ENCODE results near the gene LONRF2. TPM values are rescaled to one million over a fixed set of nuclear protein-coding genes. Genes with fewer than 3 reads are reported as not detected.

LONRF2 gene
- total and polyA plus RNA-seq, 2 experiments from 2014 or later: 0.69 to 1.9 TPM

DNA sequence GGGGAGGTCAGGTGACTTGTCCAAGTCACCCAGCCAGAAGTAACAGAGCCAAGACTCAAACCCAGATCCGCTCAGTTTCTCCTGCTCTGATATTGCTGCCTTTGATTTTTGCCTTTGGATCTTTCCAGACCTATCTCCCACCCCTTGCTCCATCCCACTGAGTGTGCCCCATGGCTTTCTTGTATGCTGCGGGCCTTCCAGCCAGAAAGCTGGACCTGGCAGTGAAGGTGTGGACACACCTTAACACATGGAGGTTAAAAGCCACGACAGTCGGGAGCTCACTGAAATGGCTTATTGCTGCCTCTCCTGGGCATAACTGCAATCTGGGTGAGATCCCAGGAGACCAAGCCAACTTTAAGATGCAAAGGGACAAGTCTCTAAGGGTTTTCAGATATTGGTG is 86.7 kb downstream of the LONRF2 start:
- TF ChIP-seq, protein P1, sequence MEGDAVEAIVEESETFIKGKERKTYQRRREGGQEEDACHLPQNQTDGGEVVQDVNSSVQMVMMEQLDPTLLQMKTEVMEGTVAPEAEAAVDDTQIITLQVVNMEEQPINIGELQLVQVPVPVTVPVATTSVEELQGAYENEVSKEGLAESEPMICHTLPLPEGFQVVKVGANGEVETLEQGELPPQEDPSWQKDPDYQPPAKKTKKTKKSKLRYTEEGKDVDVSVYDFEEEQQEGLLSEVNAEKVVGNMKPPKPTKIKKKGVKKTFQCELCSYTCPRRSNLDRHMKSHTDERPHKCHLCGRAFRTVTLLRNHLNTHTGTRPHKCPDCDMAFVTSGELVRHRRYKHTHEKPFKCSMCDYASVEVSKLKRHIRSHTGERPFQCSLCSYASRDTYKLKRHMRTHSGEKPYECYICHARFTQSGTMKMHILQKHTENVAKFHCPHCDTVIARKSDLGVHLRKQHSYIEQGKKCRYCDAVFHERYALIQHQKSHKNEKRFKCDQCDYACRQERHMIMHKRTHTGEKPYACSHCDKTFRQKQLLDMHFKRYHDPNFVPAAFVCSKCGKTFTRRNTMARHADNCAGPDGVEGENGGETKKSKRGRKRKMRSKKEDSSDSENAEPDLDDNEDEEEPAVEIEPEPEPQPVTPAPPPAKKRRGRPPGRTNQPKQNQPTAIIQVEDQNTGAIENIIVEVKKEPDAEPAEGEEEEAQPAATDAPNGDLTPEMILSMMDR (IDR thresholded peaks at IDR 0.05; ENCODE audit: poor library complexity): no peak
- no peak for TF ChIP-seq EZH2 (IDR thresholded peaks at IDR 0.05; ENCODE audit: borderline replicate concordance)
- TF ChIP-seq EZH2phosphoT487 (IDR thresholded peaks at IDR 0.05; ENCODE audit: low read depth, severe bottlenecking, unreplicated experiment): no peak
- Histone ChIP-seq H3K79me2 (no peaks in the 10 kb centered on the region), H4K20me1 (ENCODE audit: insufficient read depth, poor library complexity, severe bottlenecking) (no peaks in the 10 kb centered on the region), H3K4me1 (ENCODE audit: insufficient read depth) (peaks cover 13% of the 10 kb centered on the region), H3K9me2 (replicated peaks; ENCODE audit: insufficient read depth) (no peaks in the 10 kb centered on the region), H3K9me3 (ENCODE audit: low read depth) (no peaks in the 10 kb centered on the region), H3K36me3 (replicated peaks; ENCODE audit: insufficient read depth, low read depth) (no peaks in the 10 kb centered on the region), H3K27ac (no peak overlapping the region), H2AFZ (no peak overlapping the region), H3K27me3 (no peaks in the 10 kb centered on the region), H3K4me2 (no peak overlapping the region), H3K4me3 (no peak overlapping the region)
- no peak for DNase-seq (ENCODE audit: low spot score)
- 96% methylated on average over 4 of the region's 4 CpGs for WGBS (ENCODE audit: low lambda C conversion rate, missing lambda C conversion rate)

DNA sequence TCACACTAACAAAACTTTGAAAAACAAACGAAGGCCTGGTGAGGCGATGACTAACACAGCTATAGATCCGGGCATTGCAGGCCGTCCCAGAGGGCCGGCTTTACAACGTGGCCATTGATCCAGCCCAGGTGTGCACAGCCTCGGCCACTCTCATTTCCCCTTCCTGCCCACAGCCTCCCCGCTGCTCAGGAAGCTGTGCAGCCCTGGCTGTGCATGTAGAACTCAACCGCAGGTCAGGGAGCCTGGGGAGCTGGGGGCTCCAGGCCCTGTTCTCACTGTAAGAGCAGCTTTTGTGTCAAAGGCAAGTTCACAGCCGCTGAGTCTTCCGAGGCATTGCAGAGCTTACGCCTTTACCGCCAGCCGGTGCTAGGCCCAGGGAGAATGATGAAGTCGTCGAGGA is 87.2 kb downstream of the LONRF2 start:
- no peak overlapping the region for H3K4me3 ChIP-seq
- H3K27ac ChIP-seq: no peak overlapping the region
- H3K79me2 ChIP-seq: no peaks in the 10 kb centered on the region
- DNase-seq (ENCODE audit: low spot score): no peak
- H2AFZ ChIP-seq: no peak overlapping the region
- no peak overlapping the region for H3K4me2 ChIP-seq
- no peaks in the 10 kb centered on the region for H3K9me2 ChIP-seq (replicated peaks; ENCODE audit: insufficient read depth)
- no peaks in the 10 kb centered on the region for H4K20me1 ChIP-seq (ENCODE audit: insufficient read depth, poor library complexity, severe bottlenecking)
- no peaks in the 10 kb centered on the region for H3K36me3 ChIP-seq (replicated peaks; ENCODE audit: insufficient read depth, low read depth)
- no peak for TF ChIP-seq EZH2phosphoT487 (IDR thresholded peaks at IDR 0.05; ENCODE audit: low read depth, severe bottlenecking, unreplicated experiment)
- TF ChIP-seq, protein P1 (IDR thresholded peaks at IDR 0.05; ENCODE audit: poor library complexity): no peak
- TF ChIP-seq EZH2 (IDR thresholded peaks at IDR 0.05; ENCODE audit: borderline replicate concordance): no peak
- no peaks in the 10 kb centered on the region for H3K27me3 ChIP-seq
- peaks cover 13% of the 10 kb centered on the region for H3K4me1 ChIP-seq (ENCODE audit: insufficient read depth)
- H3K9me3 ChIP-seq (ENCODE audit: low read depth): no peaks in the 10 kb centered on the region
- 67% methylated on average over 16 of the region's 16 CpGs for WGBS (ENCODE audit: low lambda C conversion rate, missing lambda C conversion rate)

DNA sequence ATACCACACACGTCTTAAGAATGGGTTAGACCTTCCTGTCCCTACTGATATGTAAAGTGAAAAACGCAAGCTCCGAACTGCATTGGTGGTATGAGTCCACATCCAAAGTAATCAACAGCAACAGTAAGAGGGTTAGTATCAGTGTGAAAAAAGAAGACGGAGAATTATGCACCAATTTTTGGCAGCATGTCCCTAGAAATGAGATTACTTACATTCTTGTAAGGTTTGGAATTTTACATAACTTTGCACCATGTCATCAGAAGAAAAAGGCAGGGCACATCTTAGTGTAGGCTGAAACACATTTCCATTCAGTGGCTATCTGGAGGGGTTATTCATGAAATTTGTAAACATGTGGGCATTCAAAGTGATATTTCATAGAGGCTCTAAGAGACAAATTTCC is 88.2 kb downstream of the LONRF2 start:
- Histone ChIP-seq H2AFZ (no peak overlapping the region), H3K4me2 (no peak overlapping the region), H3K4me1 (ENCODE audit: insufficient read depth) (peaks cover 4% of the 10 kb centered on the region), H3K79me2 (no peaks in the 10 kb centered on the region), H4K20me1 (ENCODE audit: insufficient read depth, poor library complexity, severe bottlenecking) (no peaks in the 10 kb centered on the region), H3K9me3 (ENCODE audit: low read depth) (no peaks in the 10 kb centered on the region), H3K36me3 (replicated peaks; ENCODE audit: insufficient read depth, low read depth) (no peaks in the 10 kb centered on the region), H3K27ac (no peak overlapping the region), H3K9me2 (replicated peaks; ENCODE audit: insufficient read depth) (no peaks in the 10 kb centered on the region), H3K4me3 (no peak overlapping the region), H3K27me3 (no peaks in the 10 kb centered on the region)
- no peak for DNase-seq (ENCODE audit: low spot score)
- WGBS (ENCODE audit: low lambda C conversion rate, missing lambda C conversion rate): 74% methylated on average over 4 of the region's 4 CpGs
- no peak for TF ChIP-seq EZH2phosphoT487 (IDR thresholded peaks at IDR 0.05; ENCODE audit: low read depth, severe bottlenecking, unreplicated experiment)
- no peak for TF ChIP-seq EZH2 (IDR thresholded peaks at IDR 0.05; ENCODE audit: borderline replicate concordance)
- TF ChIP-seq, protein P1 (IDR thresholded peaks at IDR 0.05; ENCODE audit: poor library complexity): no peak

DNA sequence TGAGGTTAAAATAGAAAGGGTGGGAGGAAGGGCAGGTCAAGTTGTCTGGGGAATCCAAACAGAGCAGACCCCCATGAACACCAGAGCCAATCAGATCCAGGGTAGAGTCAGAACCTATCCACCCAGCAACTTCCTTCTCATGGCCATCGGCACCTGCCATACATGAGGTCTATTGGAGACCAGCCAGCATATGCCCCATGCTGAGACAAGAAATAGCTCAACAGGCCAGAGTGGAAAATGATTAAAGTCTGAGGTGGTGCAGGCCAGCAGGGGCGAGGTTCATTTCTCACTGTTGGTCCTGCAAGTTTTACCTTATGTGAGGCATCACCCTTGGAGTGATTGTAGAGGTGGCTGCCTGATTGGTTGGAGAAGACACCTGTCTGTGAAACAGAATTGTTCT is 89.2 kb downstream of the LONRF2 start:
- H3K79me2 ChIP-seq: no peaks in the 10 kb centered on the region

More for the DNA sequence above, 89.2 kb downstream of the LONRF2 start:
- no peak for DNase-seq (ENCODE audit: low spot score)
- no peaks in the 10 kb centered on the region for H4K20me1 ChIP-seq (ENCODE audit: insufficient read depth, poor library complexity, severe bottlenecking)
- no peak overlapping the region for H3K4me2 ChIP-seq
- no peak overlapping the region for H3K27ac ChIP-seq
- TF ChIP-seq EZH2phosphoT487 (IDR thresholded peaks at IDR 0.05; ENCODE audit: low read depth, severe bottlenecking, unreplicated experiment): no peak
- no peak for TF ChIP-seq EZH2 (IDR thresholded peaks at IDR 0.05; ENCODE audit: borderline replicate concordance)
- TF ChIP-seq, protein P1 (IDR thresholded peaks at IDR 0.05; ENCODE audit: poor library complexity): no peak
- 100% methylated on average over 2 of the region's 2 CpGs for WGBS (ENCODE audit: low lambda C conversion rate, missing lambda C conversion rate)
- H3K27me3 ChIP-seq: no peaks in the 10 kb centered on the region
- H3K4me1 ChIP-seq (ENCODE audit: insufficient read depth): no peaks in the 10 kb centered on the region
- no peak overlapping the region for H3K4me3 ChIP-seq
- no peaks in the 10 kb centered on the region for H3K9me3 ChIP-seq (ENCODE audit: low read depth)
- H3K9me2 ChIP-seq (replicated peaks; ENCODE audit: insufficient read depth): no peaks in the 10 kb centered on the region
- no peak overlapping the region for H2AFZ ChIP-seq
- H3K36me3 ChIP-seq (replicated peaks; ENCODE audit: insufficient read depth, low read depth): no peaks in the 10 kb centered on the region

Data from hepatocyte (in vitro differentiated cells).